Thyroid gland (tissue), 4 donors: ENCODE data around the gene MARVELD1. TPM values are rescaled to one million over a fixed set of nuclear protein-coding genes. Genes with fewer than 3 reads are reported as not detected.

Experiments used
- DNase-seq, 2 donors: peaks; one replicate each; pipeline ENCODE4 v3.0.0-alpha.2; 2019
- H3K27ac ChIP-seq, 3 donors: fragments of 200-600 bp; sonication (generic); 1 replicate in 2 of 3; 2 replicates in 1 of 3; pipeline ENCODE4 v1.5.1; 2016 to 2019; ENCODE audit warnings: mild to moderate bottlenecking in 1 of 3, moderate library complexity in 1 of 3
- H3K27me3 ChIP-seq: fragments of 200-600 bp; sonication (generic); one replicate; pipeline ENCODE4 v1.5.1; 2019
- H3K36me3 ChIP-seq, 2 donors: fragments of 200-600 bp; sonication (generic); one replicate each; pipeline ENCODE4 v1.5.1; 2016 to 2019
- H3K4me1 ChIP-seq, 2 donors: fragments of 200-600 bp; sonication (generic); one replicate each; pipeline ENCODE4 v1.5.1; 2017 to 2019
- H3K4me3 ChIP-seq, 3 donors: fragments of 200-600 bp; sonication (generic); replicated peaks in 1 of 3; 1 replicate in 2 of 3; 2 replicates in 1 of 3; pipeline ENCODE4 v1.5.1; 2016; ENCODE audit warnings: mild to moderate bottlenecking in 1 of 3
- H3K9me3 ChIP-seq: fragments of 200-600 bp; sonication (generic); one replicate; pipeline ENCODE4 v1.5.1; 2017
- CTCF ChIP-seq, 6 experiments: fragments of 200-600 bp in 3 of 6; fragments of 450-650 bp in 3 of 6; sonication (generic) in 3 of 6; IDR thresholded peaks; one replicate each; pipeline ENCODE4 v1.5.1; 2016 to 2019; ENCODE audit warnings: antibody characterized with exemption in 6 of 6, mild to moderate bottlenecking in 2 of 6, inconsistent platforms in 1 of 6, moderate library complexity in 1 of 6
- POLR2A ChIP-seq, 2 donors: fragments of 450-650 bp; IDR thresholded peaks; one replicate each; pipeline ENCODE4 v1.6.1; 2017; ENCODE audit warnings: antibody characterized with exemption in 2 of 2, mild to moderate bottlenecking in 2 of 2, moderate library complexity in 1 of 2
- WGBS, 2 donors: methylation state at CpG; one replicate each; pipeline ENCODE4 v1.1.5; 2017; 5-methylcytosine and 5-hydroxymethylcytosine counted together
- intact Hi-C: fragments of 100-400 bp; cut with DNase I; formaldehyde crosslinking; loops from one replicate; pipeline ENCODE4 v1.15.1; 2023
- total RNA-seq, 4 donors: library from RNA; depleted of rRNA; stranded (reverse); fragments of >200 nt; gene quantifications; one replicate each; pipeline ENCODE4 v1.2.3, GENCODE V29; 2016

MARVELD1 gene
- total RNA-seq, 4 donors from 2014 or later: 6.0 to 46.6 (median 10.5) TPM

- DNase-seq: no peak
- Histone ChIP-seq H3K4me1 (peaks cover 12 to 14% of the 10 kb centered on the region in 2 donors), H3K9me3 (no peaks in the 10 kb centered on the region), H3K27ac (peak overlapping the region in 1 of 3 donors; percentile 86), H3K4me3 (peak overlapping the region; percentile 80 to 92 (median 85)), H3K27me3 (no peaks in the 10 kb centered on the region), H3K36me3 (peaks cover under 1 to 5% of the 10 kb centered on the region in 2 donors)
- no peak for TF ChIP-seq POLR2A (IDR thresholded peaks at IDR 0.05)
- TF ChIP-seq CTCF (IDR thresholded peaks at IDR 0.05): no peak
- intact Hi-C loops: loop anchor here (10.0 kb wide), 1 partner anchor 63 kb away; no protein-coding TSS in a partner anchor
- 30 to 32% methylated on average over 14 of the region's 14 CpGs for WGBS, 2 donors
Measured at GRCh38 chr10:97737770-97738265, 24.3 kb downstream of the MARVELD1 start.

- peaks cover 12 to 14% of the 10 kb centered on the region in 2 donors for H3K4me1 ChIP-seq
- intact Hi-C loops: loop anchor here (10.0 kb wide), 1 partner anchor 64 kb away; no protein-coding TSS in a partner anchor
- peaks cover 7 to 9% of the 10 kb centered on the region in 2 donors for H3K36me3 ChIP-seq
- H3K27me3 ChIP-seq: no peaks in the 10 kb centered on the region
- H3K4me3 ChIP-seq: no peak overlapping the region
- no peak for DNase-seq
- H3K27ac ChIP-seq: no peak overlapping the region
- TF ChIP-seq POLR2A (IDR thresholded peaks at IDR 0.05): no peak
- TF ChIP-seq CTCF (IDR thresholded peaks at IDR 0.05): no peak
- 94 to 98% methylated on average over 4 of the region's 4 CpGs for WGBS, 2 donors
- H3K9me3 ChIP-seq: no peaks in the 10 kb centered on the region
Measured at GRCh38 chr10:97738616-97739015, 25.1 kb downstream of the MARVELD1 start.

- Histone ChIP-seq H3K4me1 (peaks cover 12 to 14% of the 10 kb centered on the region in 2 donors), H3K27me3 (no peaks in the 10 kb centered on the region), H3K27ac (no peak overlapping the region), H3K9me3 (no peaks in the 10 kb centered on the region), H3K4me3 (no peak overlapping the region), H3K36me3 (peaks cover 21 to 22% of the 10 kb centered on the region in 2 donors)
- no peak for DNase-seq
- WGBS, 2 donors: 80 to 95% methylated on average over 2 of the region's 2 CpGs
- intact Hi-C loops: no loop called here
- no peak for TF ChIP-seq POLR2A (IDR thresholded peaks at IDR 0.05)
- no peak for TF ChIP-seq CTCF (IDR thresholded peaks at IDR 0.05)
Measured at GRCh38 chr10:97740613-97741012, 27.1 kb downstream of the MARVELD1 start.

- Histone ChIP-seq H3K4me1 (peaks cover 4 to 5% of the 10 kb centered on the region in 2 donors), H3K36me3 (peaks cover 31 to 40% of the 10 kb centered on the region in 2 donors), H3K27ac (no peak overlapping the region), H3K27me3 (no peaks in the 10 kb centered on the region), H3K4me3 (no peak overlapping the region), H3K9me3 (no peaks in the 10 kb centered on the region)
- DNase-seq: no peak
- TF ChIP-seq CTCF (IDR thresholded peaks at IDR 0.05) (no peak), POLR2A (IDR thresholded peaks at IDR 0.05) (no peak)
- WGBS, 2 donors: 91 to 93% methylated on average over 10 of the region's 10 CpGs
- intact Hi-C loops: no loop called here
Measured at GRCh38 chr10:97743169-97743943, 29.8 kb downstream of the MARVELD1 start.
